ENCODE data around the gene ZDHHC17.
"Not testable (repeated sequence)": the region's sequence is repeated elsewhere in the genome, so short reads cannot be mapped to it uniquely, and the experiment has no call there.

The ZDHHC17 gene

DNA sequence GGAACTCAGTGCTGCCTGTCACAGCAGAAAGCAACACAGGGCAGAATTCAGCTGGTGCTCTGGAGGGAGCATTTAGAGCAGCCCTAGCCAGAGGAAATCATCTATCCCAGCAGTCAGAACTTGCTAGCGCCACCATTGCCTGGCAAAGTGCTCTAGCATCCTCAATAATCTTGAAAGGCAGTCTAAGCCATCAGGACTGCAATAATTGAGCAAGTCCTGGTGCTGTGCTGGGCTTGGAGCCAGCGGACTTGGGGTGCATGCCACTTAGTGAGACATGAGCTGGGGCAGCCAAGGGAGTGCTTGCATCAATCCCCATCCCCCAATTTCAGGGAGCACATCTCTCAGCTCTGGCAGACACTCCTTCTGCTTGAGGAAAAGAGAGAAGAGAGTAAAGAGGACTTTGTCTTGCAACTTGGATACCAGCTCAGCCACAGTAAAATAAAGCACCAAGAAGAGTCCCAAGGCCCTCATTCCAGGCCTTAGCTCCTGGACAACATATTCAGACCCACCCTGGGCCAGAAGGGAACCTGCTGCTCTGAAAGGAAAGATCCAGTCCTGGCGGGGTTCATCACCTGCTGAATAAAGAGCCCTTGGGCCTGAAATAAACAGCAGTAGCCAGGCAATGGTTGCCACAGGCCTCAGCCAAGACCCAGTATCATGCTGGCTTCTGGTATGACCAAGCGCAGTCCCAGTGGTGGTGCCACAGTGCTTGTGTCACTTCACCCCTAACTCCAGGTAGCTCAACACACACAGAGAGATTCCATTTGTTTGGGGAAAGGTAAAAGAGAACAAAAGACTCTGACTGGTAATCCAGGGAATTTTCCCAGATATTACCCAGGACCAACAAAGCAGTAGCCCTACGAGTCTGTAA is 44.5 kb upstream of the ZDHHC17 start:
- DNase-seq (ENCODE audit: extremely low read depth, insufficient read length) = no peak
- TF ChIP-seq, protein P1, sequence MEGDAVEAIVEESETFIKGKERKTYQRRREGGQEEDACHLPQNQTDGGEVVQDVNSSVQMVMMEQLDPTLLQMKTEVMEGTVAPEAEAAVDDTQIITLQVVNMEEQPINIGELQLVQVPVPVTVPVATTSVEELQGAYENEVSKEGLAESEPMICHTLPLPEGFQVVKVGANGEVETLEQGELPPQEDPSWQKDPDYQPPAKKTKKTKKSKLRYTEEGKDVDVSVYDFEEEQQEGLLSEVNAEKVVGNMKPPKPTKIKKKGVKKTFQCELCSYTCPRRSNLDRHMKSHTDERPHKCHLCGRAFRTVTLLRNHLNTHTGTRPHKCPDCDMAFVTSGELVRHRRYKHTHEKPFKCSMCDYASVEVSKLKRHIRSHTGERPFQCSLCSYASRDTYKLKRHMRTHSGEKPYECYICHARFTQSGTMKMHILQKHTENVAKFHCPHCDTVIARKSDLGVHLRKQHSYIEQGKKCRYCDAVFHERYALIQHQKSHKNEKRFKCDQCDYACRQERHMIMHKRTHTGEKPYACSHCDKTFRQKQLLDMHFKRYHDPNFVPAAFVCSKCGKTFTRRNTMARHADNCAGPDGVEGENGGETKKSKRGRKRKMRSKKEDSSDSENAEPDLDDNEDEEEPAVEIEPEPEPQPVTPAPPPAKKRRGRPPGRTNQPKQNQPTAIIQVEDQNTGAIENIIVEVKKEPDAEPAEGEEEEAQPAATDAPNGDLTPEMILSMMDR (IDR thresholded peaks at IDR 0.05; ENCODE audit: insufficient read depth, low read length, poor library complexity, severe bottlenecking) = no peak
- Histone ChIP-seq H3K4me3 (replicated peaks; ENCODE audit: low read depth, low read length) (no peak overlapping the region), H3K36me3 (ENCODE audit: control insufficient read depth, insufficient read depth, low read length) (no peaks in the 10 kb centered on the region), H3K27me3 (replicated peaks; ENCODE audit: control insufficient read depth, insufficient read depth, low read length) (no peaks in the 10 kb centered on the region)

DNA sequence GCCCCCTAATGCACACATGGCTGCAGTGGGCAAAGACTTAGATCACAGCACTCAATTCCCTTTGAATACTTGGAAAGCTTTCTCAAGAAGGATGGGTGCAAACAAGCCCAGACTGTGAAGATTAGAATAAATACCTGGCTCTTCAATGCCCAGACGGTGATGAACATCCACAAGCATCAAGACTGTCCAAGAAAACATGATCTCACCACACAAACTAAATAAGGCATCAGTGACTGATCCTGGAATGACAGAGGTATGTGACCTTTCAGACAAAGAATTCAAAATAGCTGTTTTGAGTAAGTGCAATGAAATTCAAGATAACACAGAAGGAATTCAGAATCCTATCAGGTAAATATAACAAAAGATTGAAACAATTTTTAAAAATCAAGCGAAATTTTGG is 43.8 kb upstream of the ZDHHC17 start:
- TF ChIP-seq, protein P1 (IDR thresholded peaks at IDR 0.05; ENCODE audit: insufficient read depth, low read length, poor library complexity, severe bottlenecking) = no peak
- Histone ChIP-seq H3K4me3 (replicated peaks; ENCODE audit: low read depth, low read length) (no peak overlapping the region), H3K36me3 (ENCODE audit: control insufficient read depth, insufficient read depth, low read length) (no peaks in the 10 kb centered on the region), H3K27me3 (replicated peaks; ENCODE audit: control insufficient read depth, insufficient read depth, low read length) (no peaks in the 10 kb centered on the region)
- DNase-seq (ENCODE audit: extremely low read depth, insufficient read length) = no peak

- Histone ChIP-seq H3K4me3 (replicated peaks; ENCODE audit: low read depth, low read length) (no peak overlapping the region), H3K36me3 (ENCODE audit: control insufficient read depth, insufficient read depth, low read length) (no peaks in the 10 kb centered on the region), H3K27me3 (replicated peaks; ENCODE audit: control insufficient read depth, insufficient read depth, low read length) (no peaks in the 10 kb centered on the region)
- TF ChIP-seq, protein P1 (IDR thresholded peaks at IDR 0.05; ENCODE audit: insufficient read depth, low read length, poor library complexity, severe bottlenecking) = no peak
- no peak for DNase-seq (ENCODE audit: extremely low read depth, insufficient read length)
These were observed 37.3 kb upstream of the ZDHHC17 start for GRCh38 chr12:76726626-76727025.

GRCh38 chr12:76732188-76732587 is 31.7 kb upstream of the ZDHHC17 start:
- H3K27me3 ChIP-seq (replicated peaks; ENCODE audit: control insufficient read depth, insufficient read depth, low read length); H3K36me3 ChIP-seq (ENCODE audit: control insufficient read depth, insufficient read depth, low read length); H3K4me3 ChIP-seq (replicated peaks; ENCODE audit: low read depth, low read length); DNase-seq (ENCODE audit: extremely low read depth, insufficient read length): not testable (repeated sequence)

GRCh38 chr12:76737689-76738088 is 26.2 kb upstream of the ZDHHC17 start:
- not testable (repeated sequence) for DNase-seq (ENCODE audit: extremely low read depth, insufficient read length); H3K4me3 ChIP-seq (replicated peaks; ENCODE audit: low read depth, low read length); H3K27me3 ChIP-seq (replicated peaks; ENCODE audit: control insufficient read depth, insufficient read depth, low read length); H3K36me3 ChIP-seq (ENCODE audit: control insufficient read depth, insufficient read depth, low read length)

DNA sequence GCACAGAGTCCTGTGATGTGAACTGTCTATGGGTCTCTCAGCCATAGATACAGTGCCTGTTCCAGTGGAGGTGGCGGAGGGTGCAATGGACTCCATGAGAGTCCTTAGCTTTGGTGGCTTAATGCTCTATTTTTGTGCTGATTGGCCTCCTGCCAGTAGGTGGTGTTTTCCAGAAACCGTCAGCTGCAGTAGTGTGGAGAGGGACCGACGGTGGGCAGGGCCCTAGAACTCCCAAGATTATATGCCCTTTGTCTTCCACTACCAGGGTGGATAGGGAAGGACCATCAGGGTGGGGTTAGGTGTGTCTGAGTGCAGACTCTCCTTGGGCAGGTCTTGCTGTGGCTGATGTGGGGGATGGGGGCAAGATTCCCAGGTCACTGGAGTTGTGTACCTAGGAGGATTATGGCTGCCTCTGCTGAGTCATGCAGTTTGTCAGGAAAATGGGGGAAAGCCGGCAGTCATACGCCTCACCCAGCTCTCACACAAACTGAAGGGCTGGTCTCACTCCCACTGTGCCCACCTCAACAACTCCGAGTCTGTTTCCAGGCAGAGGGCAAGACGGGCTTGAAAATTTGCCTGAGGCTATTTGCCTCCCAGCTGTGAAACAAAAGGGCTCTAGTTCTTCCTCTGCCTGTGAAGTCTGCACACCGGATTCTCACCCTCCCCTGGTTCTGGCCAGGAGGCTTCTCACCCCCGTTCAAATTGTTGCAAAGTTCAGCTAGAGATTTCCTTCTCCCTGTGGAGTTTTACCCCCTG is 24.9 kb upstream of the ZDHHC17 start:
- DNase-seq (ENCODE audit: extremely low read depth, insufficient read length) = no peak
- Histone ChIP-seq H3K4me3 (replicated peaks; ENCODE audit: low read depth, low read length) (no peak overlapping the region), H3K27me3 (replicated peaks; ENCODE audit: control insufficient read depth, insufficient read depth, low read length) (no peaks in the 10 kb centered on the region), H3K36me3 (ENCODE audit: control insufficient read depth, insufficient read depth, low read length) (no peaks in the 10 kb centered on the region)
- TF ChIP-seq, protein P1 (IDR thresholded peaks at IDR 0.05; ENCODE audit: insufficient read depth, low read length, poor library complexity, severe bottlenecking) = no peak

All from GM06990 (cell line).